Pons (tissue), 1 donor: ENCODE measurements around the gene SDK2.
A peak's percentile ranks its signal among the peaks of the same experiment; 100 is the strongest.
"Not testable (repeated sequence)": the region's sequence is repeated elsewhere in the genome, so short reads cannot be mapped to it uniquely, and the experiment has no call there.

Source experiments
- DNase-seq: peaks from one replicate; pipeline ENCODE4 v3.0.0-alpha.2; 2016; ENCODE audit warnings: low spot score

SDK2 gene

GRCh38 chr17:73343739-73344454 is 300.3 kb downstream of the SDK2 start:
- DNase-seq: no peak

- DNase-seq: peak; percentile 75
Observed at GRCh38 chr17:73343168-73343634, 301.0 kb downstream of the SDK2 start.

- no peak for DNase-seq
Observed at GRCh38 chr17:73342541-73343167, 301.6 kb downstream of the SDK2 start.

- DNase-seq: peak; percentile 99
Observed at GRCh38 chr17:73342050-73342522, 302.2 kb downstream of the SDK2 start.

- no peak for DNase-seq
Observed at GRCh38 chr17:73341350-73342049, 302.7 kb downstream of the SDK2 start.

GRCh38 chr17:73340093-73340596 is 304.1 kb downstream of the SDK2 start:
- DNase-seq: no peak

- DNase-seq: no peak
Observed at GRCh38 chr17:73338566-73339197, 305.6 kb downstream of the SDK2 start.

- no peak for DNase-seq
Observed at GRCh38 chr17:73338050-73338521, 306.2 kb downstream of the SDK2 start.

- no peak for DNase-seq
Observed at GRCh38 chr17:73337330-73337710, 306.9 kb downstream of the SDK2 start.

- no peak for DNase-seq
Observed at GRCh38 chr17:73336408-73337329, 307.6 kb downstream of the SDK2 start.

GRCh38 chr17:73335591-73336407 is 308.4 kb downstream of the SDK2 start:
- no peak for DNase-seq

- DNase-seq: no peak
Observed at GRCh38 chr17:73334771-73335513, 309.3 kb downstream of the SDK2 start.

GRCh38 chr17:73333445-73333844 is 310.8 kb downstream of the SDK2 start:
- not testable (repeated sequence) for DNase-seq

- no peak for DNase-seq
Observed at GRCh38 chr17:73331060-73331459, 313.2 kb downstream of the SDK2 start.

- DNase-seq: no peak
Observed at GRCh38 chr17:73327676-73328075, 316.6 kb downstream of the SDK2 start.

GRCh38 chr17:73325527-73325842 is 318.8 kb downstream of the SDK2 start:
- no peak for DNase-seq

GRCh38 chr17:73324711-73325526 is 319.3 kb downstream of the SDK2 start:
- DNase-seq: no peak

GRCh38 chr17:73324160-73324475 is 320.1 kb downstream of the SDK2 start:
- no peak for DNase-seq
